ENCODE measurements around the gene WDR45B. TPM values are rescaled to one million over a fixed set of nuclear protein-coding genes. Genes with fewer than 3 reads are reported as not detected.

The WDR45B gene
- polyA plus RNA-seq, 1 of the 3 experiments (the other 2 are of a cell fraction): 171 TPM

DNA sequence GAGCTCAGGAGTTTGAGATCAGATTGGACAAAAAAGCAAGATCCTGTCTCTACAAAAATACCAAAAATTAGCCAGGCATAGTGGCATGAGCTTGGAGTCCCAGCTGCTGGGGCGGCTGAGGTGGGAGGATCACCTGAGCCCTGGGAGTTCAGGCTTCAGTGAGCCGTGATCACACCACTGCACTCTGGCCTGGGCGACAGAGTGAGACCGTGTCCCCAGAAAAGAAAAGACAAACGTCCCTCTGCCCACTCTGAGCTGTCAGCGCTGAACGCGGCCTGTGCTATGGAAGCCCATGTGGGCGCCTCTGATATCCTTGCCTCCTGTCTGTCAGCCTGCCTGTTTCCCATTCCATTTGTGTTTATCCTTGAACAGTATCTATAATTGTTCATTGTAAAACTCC is 78.0 kb downstream of the WDR45B start:
- peaks cover 35% of the 10 kb centered on the region for H4K20me1 ChIP-seq (ENCODE audit: insufficient read depth)
- no peak overlapping the region for H3K9ac ChIP-seq
- peaks cover 62 to 63% of the 10 kb centered on the region in 2 experiments for H3K36me3 ChIP-seq (replicated peaks in 1 of 2; ENCODE audit: control insufficient read depth in 1 of 2, insufficient read depth in 2 of 2, low read length in 1 of 2)
- no peaks in the 10 kb centered on the region for H3K27me3 ChIP-seq (ENCODE audit: insufficient read depth)
- no peak overlapping the region for H3K27ac ChIP-seq (ENCODE audit: low read depth in 2 of 2, low read length in 1 of 2)
- H3K9me2 ChIP-seq: no peaks in the 10 kb centered on the region
- H3K4me3 ChIP-seq (ENCODE audit: low read depth in 2 of 2, low read length in 1 of 2): no peak overlapping the region
- no peak overlapping the region for H2AFZ ChIP-seq (ENCODE audit: low read depth)
- peaks cover 81% of the 10 kb centered on the region for H3K79me2 ChIP-seq (ENCODE audit: insufficient read depth)
- DNase-seq: no peak
- H3K4me2 ChIP-seq: no peak overlapping the region
- peaks cover 6% of the 10 kb centered on the region for H3F3A ChIP-seq (replicated peaks; ENCODE audit: insufficient read depth)
- 98% methylated on average over 9 of the region's 9 CpGs for WGBS (ENCODE audit: low lambda C conversion rate)
- TF ChIP-seq, protein P1, sequence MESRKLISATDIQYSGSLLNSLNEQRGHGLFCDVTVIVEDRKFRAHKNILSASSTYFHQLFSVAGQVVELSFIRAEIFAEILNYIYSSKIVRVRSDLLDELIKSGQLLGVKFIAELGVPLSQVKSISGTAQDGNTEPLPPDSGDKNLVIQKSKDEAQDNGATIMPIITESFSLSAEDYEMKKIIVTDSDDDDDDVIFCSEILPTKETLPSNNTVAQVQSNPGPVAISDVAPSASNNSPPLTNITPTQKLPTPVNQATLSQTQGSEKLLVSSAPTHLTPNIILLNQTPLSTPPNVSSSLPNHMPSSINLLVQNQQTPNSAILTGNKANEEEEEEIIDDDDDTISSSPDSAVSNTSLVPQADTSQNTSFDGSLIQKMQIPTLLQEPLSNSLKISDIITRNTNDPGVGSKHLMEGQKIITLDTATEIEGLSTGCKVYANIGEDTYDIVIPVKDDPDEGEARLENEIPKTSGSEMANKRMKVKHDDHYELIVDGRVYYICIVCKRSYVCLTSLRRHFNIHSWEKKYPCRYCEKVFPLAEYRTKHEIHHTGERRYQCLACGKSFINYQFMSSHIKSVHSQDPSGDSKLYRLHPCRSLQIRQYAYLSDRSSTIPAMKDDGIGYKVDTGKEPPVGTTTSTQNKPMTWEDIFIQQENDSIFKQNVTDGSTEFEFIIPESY (IDR thresholded peaks at IDR 0.05; ENCODE audit: borderline replicate concordance, low read depth): no peak
- TF ChIP-seq TEAD4 (IDR thresholded peaks at IDR 0.05; ENCODE audit: borderline replicate concordance, insufficient read depth) (no peak), FOXJ3 (CRISPR knock-in tag; IDR thresholded peaks at IDR 0.05) (no peak), NFIC (IDR thresholded peaks at IDR 0.05; ENCODE audit: borderline replicate concordance) (no peak), FOXM1 (IDR thresholded peaks at IDR 0.05; ENCODE audit: low read depth) (no peak), RFX5 (IDR thresholded peaks at IDR 0.05; ENCODE audit: low read length) (no peak), CHD2 (IDR thresholded peaks at IDR 0.05; ENCODE audit: low read length, partially characterized antibody) (no peak), GATA2 (CRISPR knock-in tag; IDR thresholded peaks at IDR 0.05) (no peak), SIN3A (IDR thresholded peaks at IDR 0.05; ENCODE audit: borderline replicate concordance, low read depth, low read length) (no peak), MEF2A (IDR thresholded peaks at IDR 0.05; ENCODE audit: borderline replicate concordance, low read depth) (no peak), TCF12 (IDR thresholded peaks at IDR 0.05) (no peak), EZH2phosphoT487 (IDR thresholded peaks at IDR 0.05; ENCODE audit: borderline replicate concordance, low read depth) (no peak), YY1 (IDR thresholded peaks at IDR 0.05; ENCODE audit: low read depth) (no peak), EP300 (IDR thresholded peaks at IDR 0.05; ENCODE audit: borderline replicate concordance in 1 of 2, low read depth in 1 of 2, low read length in 1 of 2) (no peak), JUND (IDR thresholded peaks at IDR 0.05) (no peak), NRF1 (IDR thresholded peaks at IDR 0.05; ENCODE audit: low read depth, low read length) (no peak)
- TF ChIP-seq, protein P2, sequence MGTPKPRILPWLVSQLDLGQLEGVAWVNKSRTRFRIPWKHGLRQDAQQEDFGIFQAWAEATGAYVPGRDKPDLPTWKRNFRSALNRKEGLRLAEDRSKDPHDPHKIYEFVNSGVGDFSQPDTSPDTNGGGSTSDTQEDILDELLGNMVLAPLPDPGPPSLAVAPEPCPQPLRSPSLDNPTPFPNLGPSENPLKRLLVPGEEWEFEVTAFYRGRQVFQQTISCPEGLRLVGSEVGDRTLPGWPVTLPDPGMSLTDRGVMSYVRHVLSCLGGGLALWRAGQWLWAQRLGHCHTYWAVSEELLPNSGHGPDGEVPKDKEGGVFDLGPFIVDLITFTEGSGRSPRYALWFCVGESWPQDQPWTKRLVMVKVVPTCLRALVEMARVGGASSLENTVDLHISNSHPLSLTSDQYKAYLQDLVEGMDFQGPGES (IDR thresholded peaks at IDR 0.05; ENCODE audit: low read depth, low read length): no peak
- TF ChIP-seq, protein P3, sequence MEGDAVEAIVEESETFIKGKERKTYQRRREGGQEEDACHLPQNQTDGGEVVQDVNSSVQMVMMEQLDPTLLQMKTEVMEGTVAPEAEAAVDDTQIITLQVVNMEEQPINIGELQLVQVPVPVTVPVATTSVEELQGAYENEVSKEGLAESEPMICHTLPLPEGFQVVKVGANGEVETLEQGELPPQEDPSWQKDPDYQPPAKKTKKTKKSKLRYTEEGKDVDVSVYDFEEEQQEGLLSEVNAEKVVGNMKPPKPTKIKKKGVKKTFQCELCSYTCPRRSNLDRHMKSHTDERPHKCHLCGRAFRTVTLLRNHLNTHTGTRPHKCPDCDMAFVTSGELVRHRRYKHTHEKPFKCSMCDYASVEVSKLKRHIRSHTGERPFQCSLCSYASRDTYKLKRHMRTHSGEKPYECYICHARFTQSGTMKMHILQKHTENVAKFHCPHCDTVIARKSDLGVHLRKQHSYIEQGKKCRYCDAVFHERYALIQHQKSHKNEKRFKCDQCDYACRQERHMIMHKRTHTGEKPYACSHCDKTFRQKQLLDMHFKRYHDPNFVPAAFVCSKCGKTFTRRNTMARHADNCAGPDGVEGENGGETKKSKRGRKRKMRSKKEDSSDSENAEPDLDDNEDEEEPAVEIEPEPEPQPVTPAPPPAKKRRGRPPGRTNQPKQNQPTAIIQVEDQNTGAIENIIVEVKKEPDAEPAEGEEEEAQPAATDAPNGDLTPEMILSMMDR (IDR thresholded peaks at IDR 0.05): no peak
- TF ChIP-seq, protein P4, sequence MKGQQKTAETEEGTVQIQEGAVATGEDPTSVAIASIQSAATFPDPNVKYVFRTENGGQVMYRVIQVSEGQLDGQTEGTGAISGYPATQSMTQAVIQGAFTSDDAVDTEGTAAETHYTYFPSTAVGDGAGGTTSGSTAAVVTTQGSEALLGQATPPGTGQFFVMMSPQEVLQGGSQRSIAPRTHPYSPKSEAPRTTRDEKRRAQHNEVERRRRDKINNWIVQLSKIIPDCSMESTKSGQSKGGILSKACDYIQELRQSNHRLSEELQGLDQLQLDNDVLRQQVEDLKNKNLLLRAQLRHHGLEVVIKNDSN (IDR thresholded peaks at IDR 0.05; ENCODE audit: borderline replicate concordance, low read depth): no peak
- TF ChIP-seq, protein P5, sequence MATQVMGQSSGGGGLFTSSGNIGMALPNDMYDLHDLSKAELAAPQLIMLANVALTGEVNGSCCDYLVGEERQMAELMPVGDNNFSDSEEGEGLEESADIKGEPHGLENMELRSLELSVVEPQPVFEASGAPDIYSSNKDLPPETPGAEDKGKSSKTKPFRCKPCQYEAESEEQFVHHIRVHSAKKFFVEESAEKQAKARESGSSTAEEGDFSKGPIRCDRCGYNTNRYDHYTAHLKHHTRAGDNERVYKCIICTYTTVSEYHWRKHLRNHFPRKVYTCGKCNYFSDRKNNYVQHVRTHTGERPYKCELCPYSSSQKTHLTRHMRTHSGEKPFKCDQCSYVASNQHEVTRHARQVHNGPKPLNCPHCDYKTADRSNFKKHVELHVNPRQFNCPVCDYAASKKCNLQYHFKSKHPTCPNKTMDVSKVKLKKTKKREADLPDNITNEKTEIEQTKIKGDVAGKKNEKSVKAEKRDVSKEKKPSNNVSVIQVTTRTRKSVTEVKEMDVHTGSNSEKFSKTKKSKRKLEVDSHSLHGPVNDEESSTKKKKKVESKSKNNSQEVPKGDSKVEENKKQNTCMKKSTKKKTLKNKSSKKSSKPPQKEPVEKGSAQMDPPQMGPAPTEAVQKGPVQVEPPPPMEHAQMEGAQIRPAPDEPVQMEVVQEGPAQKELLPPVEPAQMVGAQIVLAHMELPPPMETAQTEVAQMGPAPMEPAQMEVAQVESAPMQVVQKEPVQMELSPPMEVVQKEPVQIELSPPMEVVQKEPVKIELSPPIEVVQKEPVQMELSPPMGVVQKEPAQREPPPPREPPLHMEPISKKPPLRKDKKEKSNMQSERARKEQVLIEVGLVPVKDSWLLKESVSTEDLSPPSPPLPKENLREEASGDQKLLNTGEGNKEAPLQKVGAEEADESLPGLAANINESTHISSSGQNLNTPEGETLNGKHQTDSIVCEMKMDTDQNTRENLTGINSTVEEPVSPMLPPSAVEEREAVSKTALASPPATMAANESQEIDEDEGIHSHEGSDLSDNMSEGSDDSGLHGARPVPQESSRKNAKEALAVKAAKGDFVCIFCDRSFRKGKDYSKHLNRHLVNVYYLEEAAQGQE (IDR thresholded peaks at IDR 0.05; ENCODE audit: low read depth, low read length): no peak
- ChIA-PET POLR2A (no interaction called here), CTCF (interaction anchor here (0.9 to 4.2 kb wide), 3 partner anchors 9 to 22 kb away, joined by 3 to 26 read pairs (median 3); no protein-coding TSS in a partner anchor)
- no peaks in the 10 kb centered on the region for H3K9me3 ChIP-seq
- no peaks in the 10 kb centered on the region for H3K4me1 ChIP-seq (ENCODE audit: control insufficient read depth in 1 of 2, insufficient read depth in 2 of 2, low read depth in 1 of 2, low read length in 1 of 2)

Measured in SK-N-SH (cell line).